Hair follicular keratinocyte (primary cell): ENCODE results near the gene THTPA. TPM values are rescaled to one million over a fixed set of nuclear protein-coding genes. Genes with fewer than 3 reads are reported as not detected.

Experiments
- total RNA-seq: library from RNA; depleted of rRNA; stranded (reverse); fragments of >200 nt; gene quantifications from 2 replicates; pipeline ENCODE4 v1.2.3, GENCODE V29; 2015

THTPA gene
- 2.7 and 4.8 TPM in 2 replicates for total RNA-seq

GRCh38 chr14:23555882-23556699, at the start of gene THTPA:
Gene THTPA, plus strand, starts transcription at chr14:23556271. Its CDS starts 487 bp downstream, at chr14:23556758.

GRCh38 chr14:23551266-23552028, 4.6 kb upstream of the THTPA start, which contains the start of gene ZFHX2:
Gene ZFHX2, minus strand, starts transcription at chr14:23551765. Its CDS starts 16,440 bp downstream, at chr14:23535325.

GRCh38 chr14:23567186-23568020, 11.3 kb downstream of the THTPA start, which contains the start of gene AP1G2:
Gene AP1G2, minus strand, starts transcription at chr14:23567791. Its CDS starts 477 bp downstream, at chr14:23567314.

GRCh38 chr14:23578560-23579310, 22.7 kb downstream of the THTPA start, which contains the start of gene JPH4:
Gene JPH4, minus strand, starts transcription at chr14:23578790. Its CDS starts 1,337 bp downstream, at chr14:23577453.

Other genes with a start within 250 kb of the THTPA start
- 25.4 and 25.6 TPM in 2 replicates for gene BCL2L2, start 249.4 kb upstream of the THTPA start, total RNA-seq
- gene PABPN1, start 234.8 kb upstream of the THTPA start, total RNA-seq, result 34.5 and 56.2 TPM in 2 replicates
- gene SLC22A17, start 203.4 kb upstream of the THTPA start, total RNA-seq, result 1.4 and 5.9 TPM in 2 replicates
- 8.2 and 10.1 TPM in 2 replicates for gene EFS, start 191.1 kb upstream of the THTPA start, total RNA-seq
- gene IL25, start 183.5 kb upstream of the THTPA start, total RNA-seq, result not detected in 2 replicates
- not detected in 2 replicates for gene CMTM5, start 179.2 kb upstream of the THTPA start, total RNA-seq
- gene MYH6, start 148.0 kb upstream of the THTPA start, total RNA-seq, result not detected in 2 replicates
- gene MYH7, start 120.6 kb upstream of the THTPA start, total RNA-seq, result not detected in 2 replicates
- gene NGDN, start 86.6 kb upstream of the THTPA start, total RNA-seq, result 21.9 and 37.1 TPM in 2 replicates
- 0.23 TPM in 1 of 2 replicates, not detected in the other for gene ZFHX2, start 4.5 kb upstream of the THTPA start, total RNA-seq
- 53.6 and 70.6 TPM in 2 replicates for gene AP1G2, start 11.5 kb downstream of the THTPA start, total RNA-seq
- gene JPH4, start 22.5 kb downstream of the THTPA start, total RNA-seq, result not detected in 2 replicates
- 0.31 TPM in 1 of 2 replicates, not detected in the other for gene DHRS2, start 80.1 kb downstream of the THTPA start, total RNA-seq